Common myeloid progenitor, CD34-positive (primary cell): ENCODE results near the gene TMEM238.
A peak's percentile ranks its signal among the peaks of the same experiment; 100 is the strongest.
"Not testable (repeated sequence)": the region's sequence is repeated elsewhere in the genome, so short reads cannot be mapped to it uniquely, and the experiment has no call there.

Experiments used
- CTCF ChIA-PET: fragments of 350-600 bp; sonication (Branson Sonifier 250); formaldehyde crosslinking; loops from one replicate; lab custom pipeline; 2021; ENCODE audit warnings: antibody characterized with exemption; lab: Charles Lee
- POLR2A ChIA-PET: fragments of 350-600 bp; sonication (Branson Sonifier 250); formaldehyde crosslinking; loops from one replicate; lab custom pipeline; 2021; ENCODE audit warnings: antibody characterized with exemption; lab: Charles Lee
- DNase-seq, 3 donors: peaks; one replicate each; pipeline versions ENCODE4 v3.0.0 to v3.0.0-alpha.2; 2013
- H3K27ac ChIP-seq, 2 experiments: 1 replicate in 1 of 2; 2 replicates in 1 of 2; pipeline ENCODE4 v1.7.0; 2013; ENCODE audit warnings: inconsistent platforms in 2 of 2, low read length in 2 of 2, mild to moderate bottlenecking in 2 of 2, low read depth in 1 of 2, moderate library complexity in 1 of 2; ENCODE audit not compliant: severe bottlenecking in 2 of 2, insufficient read depth in 1 of 2, poor library complexity in 1 of 2
- H3K27me3 ChIP-seq, 5 experiments: replicated peaks in 2 of 5; 1 replicate in 3 of 5; 2 replicates in 2 of 5; pipeline versions ENCODE4 v1.6.1 to v1.7.0; 2013; ENCODE audit warnings: low read length in 4 of 5, mild to moderate bottlenecking in 2 of 5, moderate library complexity in 2 of 5, inconsistent platforms in 1 of 5; ENCODE audit not compliant: insufficient read depth in 5 of 5, control insufficient read depth in 4 of 5
- H3K36me3 ChIP-seq, 4 experiments: 1 replicate in 2 of 4; 2 replicates in 2 of 4; pipeline versions ENCODE4 v1.6.1 to v1.7.0; 2013; ENCODE audit warnings: low read length in 3 of 4, control low read depth in 1 of 4, mild to moderate bottlenecking in 1 of 4; ENCODE audit not compliant: control insufficient read depth in 4 of 4, insufficient read depth in 4 of 4
- H3K4me1 ChIP-seq, 4 experiments: 1 replicate in 3 of 4; 2 replicates in 1 of 4; pipeline versions ENCODE4 v1.6.1 to v1.7.1; 2013; ENCODE audit warnings: low read length in 3 of 4, mild to moderate bottlenecking in 3 of 4, control low read depth in 1 of 4, inconsistent platforms in 1 of 4, moderate library complexity in 1 of 4; ENCODE audit not compliant: control insufficient read depth in 4 of 4, insufficient read depth in 4 of 4; ENCODE audit errors: control extremely low read depth in 1 of 4
- H3K4me3 ChIP-seq, 7 experiments: 1 replicate in 4 of 7; 2 replicates in 3 of 7; pipeline versions ENCODE4 v1.5.1 to v1.7.0; 2013; ENCODE audit warnings: mild to moderate bottlenecking in 7 of 7, low read length in 6 of 7, moderate library complexity in 6 of 7, inconsistent platforms in 2 of 7, low read depth in 2 of 7, control low read depth in 1 of 7; ENCODE audit not compliant: insufficient read depth in 4 of 7, control insufficient read depth in 1 of 7; ENCODE audit errors: extremely low read depth in 1 of 7
- H3K9me3 ChIP-seq, 5 experiments: 1 replicate in 4 of 5; 2 replicates in 1 of 5; pipeline versions ENCODE4 v1.6.1 to v1.7.1; 2013; ENCODE audit warnings: low read length in 4 of 5, mild to moderate bottlenecking in 2 of 5, inconsistent platforms in 1 of 5, low read depth in 1 of 5, moderate library complexity in 1 of 5; ENCODE audit not compliant: control insufficient read depth in 4 of 5, insufficient read depth in 2 of 5; ENCODE audit errors: control extremely low read depth in 1 of 5
- WGBS: methylation state at CpG from one replicate; pipeline ENCODE4 v1.1.5; 2013; ENCODE audit not compliant: insufficient coverage; 5-methylcytosine and 5-hydroxymethylcytosine counted together

TMEM238 gene

GRCh38 chr19:55405638-55406037 lies 21.5 kb upstream of the TMEM238 start:
- Histone ChIP-seq H3K27me3 (no peaks in the 10 kb centered on the region), H3K9me3 (peaks cover 0 to 5% (median 2%) of the 10 kb centered on the region in 5 experiments), H3K4me3 (peak overlapping the region in 2 of 7 experiments; percentile 52 to 87), H3K4me1 (peaks cover 5 to 24% (median 22%) of the 10 kb centered on the region in 4 experiments), H3K27ac (no peak overlapping the region), H3K36me3 (peaks cover 12 to 53% (median 39%) of the 10 kb centered on the region in 4 experiments)
- ChIA-PET POLR2A (interaction anchor here (0.9 to 1.1 kb wide), 2 partner anchors 16 to 18 kb away, joined by 3 read pairs; no protein-coding TSS in a partner anchor), CTCF (interaction anchor here (0.6 to 1.1 kb wide), 2 partner anchors 76 to 104 kb away, joined by 3 read pairs; no protein-coding TSS in a partner anchor)
- no peak for DNase-seq
- 97% methylated on average over 5 of the region's 5 CpGs for WGBS

DNA sequence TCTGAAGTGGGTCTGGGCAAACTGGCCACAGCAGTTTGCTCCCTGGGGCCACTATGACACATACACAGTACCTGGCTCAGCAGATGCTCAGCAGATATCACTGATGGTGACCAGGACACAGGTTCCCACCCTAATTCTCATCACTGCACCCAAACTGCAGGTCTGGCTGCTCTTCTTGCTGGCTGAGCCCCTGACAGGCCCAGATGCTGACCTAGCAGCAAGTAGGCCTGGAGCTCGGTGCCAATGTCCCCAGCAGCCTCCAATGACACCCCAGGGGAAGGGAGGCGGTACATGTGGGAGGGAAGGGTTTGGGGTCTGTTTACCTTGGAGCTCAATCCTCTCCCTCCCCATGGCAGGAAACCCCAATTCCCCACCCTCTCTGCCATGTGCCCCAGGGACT lies 18.4 kb upstream of the TMEM238 start:
- CTCF ChIA-PET: interaction anchor here (0.6 to 2.3 kb wide), 2 partner anchors 16 to 113 kb away, joined by 4 to 8 read pairs; no protein-coding TSS in a partner anchor
- H3K27ac ChIP-seq: no peak overlapping the region
- no peak overlapping the region for H3K4me3 ChIP-seq
- no peak for DNase-seq
- H3K4me1 ChIP-seq: peaks cover 5 to 17% (median 16%) of the 10 kb centered on the region in 4 experiments
- H3K9me3 ChIP-seq: no peaks in the 10 kb centered on the region
- no peaks in the 10 kb centered on the region for H3K27me3 ChIP-seq
- POLR2A ChIA-PET: interaction anchor here (0.6 kb wide), 2 partner anchors 16 to 18 kb away, joined by 3 to 5 read pairs; no protein-coding TSS in a partner anchor
- peaks cover 14 to 60% (median 46%) of the 10 kb centered on the region in 4 experiments for H3K36me3 ChIP-seq
- WGBS: no CpG with 5 or more reads among the region's 2 CpGs

DNA sequence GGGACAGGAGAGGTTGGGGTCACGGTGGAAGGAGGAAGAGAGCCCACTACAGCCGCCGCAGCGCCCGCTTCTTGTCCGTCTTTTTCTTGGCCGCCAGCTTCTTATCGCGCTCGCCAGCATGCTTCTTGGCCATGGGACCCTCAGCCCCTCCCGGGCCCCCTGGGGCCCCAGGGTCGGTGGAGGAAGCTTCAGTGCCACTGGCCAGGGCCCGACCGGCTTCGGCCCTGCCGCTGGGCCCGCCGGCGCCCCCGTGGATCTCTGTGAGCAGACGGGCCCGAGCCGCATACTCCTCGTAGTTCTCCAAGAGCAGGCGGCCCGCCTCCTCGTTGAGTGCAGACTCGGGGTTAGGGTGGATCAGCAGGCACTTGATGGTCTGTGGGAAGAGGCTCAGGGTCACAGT lies 17.3 kb upstream of the TMEM238 start:
- CTCF ChIA-PET: interaction anchor here (5.0 kb wide), 1 partner anchor 14 kb away, joined by 25 read pairs; the partner anchor contains the start of gene RPL28
- H3K27ac ChIP-seq, DNase-seq, POLR2A ChIA-PET, H3K9me3 ChIP-seq, H3K4me3 ChIP-seq, H3K27me3 ChIP-seq: not testable (repeated sequence)
- WGBS: no CpG with 5 or more reads among the region's 28 CpGs
- peaks cover under 1 to 12% (median 10%) of the 10 kb centered on the region in 4 experiments for H3K4me1 ChIP-seq
- peaks cover 14 to 55% (median 44%) of the 10 kb centered on the region in 4 experiments for H3K36me3 ChIP-seq

DNA sequence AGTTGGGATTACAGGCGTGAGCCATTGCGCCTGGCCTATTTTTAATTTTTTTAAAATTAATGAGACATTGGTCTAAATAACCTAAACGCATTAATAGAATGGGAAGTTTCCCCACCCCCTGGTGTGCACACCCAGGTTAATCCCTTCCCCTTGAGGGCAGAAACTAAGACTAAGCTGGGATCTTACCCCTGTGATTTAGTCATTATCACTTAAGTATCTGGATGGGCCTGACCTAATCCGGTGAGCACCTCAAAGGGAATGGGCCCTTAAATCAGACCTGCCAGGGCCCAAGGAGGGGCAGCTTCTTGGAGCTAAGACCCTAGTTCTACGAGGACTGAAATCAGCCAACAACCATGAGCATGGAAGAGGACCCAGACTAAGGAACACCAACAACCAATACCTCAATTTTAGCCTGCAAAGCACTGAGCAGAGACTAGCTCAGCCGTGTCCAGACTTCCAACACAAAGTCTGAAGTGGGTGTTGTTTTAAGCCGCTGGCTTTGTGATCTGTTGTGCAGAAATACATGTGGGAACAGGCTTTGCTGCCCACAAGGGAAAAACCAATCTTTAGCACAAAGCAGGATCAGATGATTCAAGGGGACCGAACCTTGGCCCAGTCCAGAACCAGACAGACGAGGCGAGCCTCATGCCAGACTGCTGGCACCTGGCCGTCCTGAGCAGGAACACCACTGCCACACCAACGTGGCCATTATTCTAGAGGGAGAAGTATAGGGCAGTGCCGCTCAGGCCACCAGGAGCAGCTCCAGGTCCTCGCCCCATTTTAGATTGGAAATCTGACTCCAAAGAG lies 16.4 kb upstream of the TMEM238 start:
- WGBS: 93% methylated on average over 7 of the region's 14 CpGs
- H3K27me3 ChIP-seq: no peaks in the 10 kb centered on the region
- no peak overlapping the region for H3K27ac ChIP-seq
- ChIA-PET CTCF (interaction anchor here (1.5 to 5.0 kb wide), 2 partner anchors 13 to 18 kb away, joined by 4 to 25 read pairs; partner anchors contain the start of gene RPL28), POLR2A (interaction anchor here (0.7 kb wide), 1 partner anchor 12 kb away, joined by 3 read pairs; no protein-coding TSS in a partner anchor)
- H3K4me1 ChIP-seq: peaks cover 0 to 3% (median under 1%) of the 10 kb centered on the region in 4 experiments
- H3K4me3 ChIP-seq: no peak overlapping the region
- no peaks in the 10 kb centered on the region for H3K9me3 ChIP-seq
- H3K36me3 ChIP-seq: peaks cover 14 to 46% (median 37%) of the 10 kb centered on the region in 4 experiments
- DNase-seq: no peak

DNA sequence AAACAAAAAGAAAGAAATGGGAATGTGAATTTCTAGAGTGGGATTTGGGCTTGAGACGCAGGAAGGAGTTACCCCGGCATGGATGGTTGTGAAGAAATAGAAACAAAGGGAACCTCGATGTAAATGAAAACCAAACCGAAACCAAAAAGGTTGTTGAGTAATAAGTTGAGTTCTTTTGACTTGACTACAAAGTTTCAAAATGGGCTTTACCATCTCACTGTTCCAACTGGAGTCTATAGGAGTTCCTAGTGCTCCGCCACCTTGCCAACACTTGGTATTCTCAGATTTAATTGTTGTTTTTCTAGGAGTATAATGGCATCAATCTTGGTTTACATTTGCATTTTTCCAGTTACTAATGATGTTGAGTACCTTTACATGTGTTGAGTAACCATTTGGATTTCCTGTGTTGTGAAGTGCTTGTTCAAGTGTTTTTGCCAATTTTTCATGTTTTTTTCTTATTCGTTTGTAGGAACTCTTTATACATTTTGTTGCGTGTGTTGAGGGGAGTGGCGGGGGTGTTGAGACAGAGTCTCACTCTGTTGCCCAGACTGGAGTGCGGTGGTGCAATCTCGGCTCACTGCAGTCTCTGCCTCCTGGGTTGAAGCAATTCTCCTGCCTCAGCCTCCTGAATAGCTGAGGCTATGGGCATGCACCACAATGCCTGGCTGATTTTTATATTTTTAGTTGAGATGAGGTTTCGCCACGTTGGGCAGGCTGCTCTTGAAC lies 14.3 kb upstream of the TMEM238 start:
- no peaks in the 10 kb centered on the region for H3K9me3 ChIP-seq
- H3K4me1 ChIP-seq: no peaks in the 10 kb centered on the region
- peaks cover 12 to 32% (median 26%) of the 10 kb centered on the region in 4 experiments for H3K36me3 ChIP-seq
- no peaks in the 10 kb centered on the region for H3K27me3 ChIP-seq
- WGBS: 97% methylated on average over 9 of the region's 12 CpGs
- ChIA-PET CTCF (interaction anchor here (0.8 to 5.0 kb wide), 2 partner anchors 11 to 20 kb away, joined by 3 to 25 read pairs; partner anchors contain the start of gene RPL28), POLR2A (interaction anchor here (1.0 to 1.8 kb wide), 3 partner anchors 8 to 11 kb away, joined by 3 to 4 read pairs (median 3); no protein-coding TSS in a partner anchor)
- no peak overlapping the region for H3K27ac ChIP-seq
- no peak for DNase-seq
- peak overlapping the region in 1 of 7 experiments; percentile 31 for H3K4me3 ChIP-seq

DNA sequence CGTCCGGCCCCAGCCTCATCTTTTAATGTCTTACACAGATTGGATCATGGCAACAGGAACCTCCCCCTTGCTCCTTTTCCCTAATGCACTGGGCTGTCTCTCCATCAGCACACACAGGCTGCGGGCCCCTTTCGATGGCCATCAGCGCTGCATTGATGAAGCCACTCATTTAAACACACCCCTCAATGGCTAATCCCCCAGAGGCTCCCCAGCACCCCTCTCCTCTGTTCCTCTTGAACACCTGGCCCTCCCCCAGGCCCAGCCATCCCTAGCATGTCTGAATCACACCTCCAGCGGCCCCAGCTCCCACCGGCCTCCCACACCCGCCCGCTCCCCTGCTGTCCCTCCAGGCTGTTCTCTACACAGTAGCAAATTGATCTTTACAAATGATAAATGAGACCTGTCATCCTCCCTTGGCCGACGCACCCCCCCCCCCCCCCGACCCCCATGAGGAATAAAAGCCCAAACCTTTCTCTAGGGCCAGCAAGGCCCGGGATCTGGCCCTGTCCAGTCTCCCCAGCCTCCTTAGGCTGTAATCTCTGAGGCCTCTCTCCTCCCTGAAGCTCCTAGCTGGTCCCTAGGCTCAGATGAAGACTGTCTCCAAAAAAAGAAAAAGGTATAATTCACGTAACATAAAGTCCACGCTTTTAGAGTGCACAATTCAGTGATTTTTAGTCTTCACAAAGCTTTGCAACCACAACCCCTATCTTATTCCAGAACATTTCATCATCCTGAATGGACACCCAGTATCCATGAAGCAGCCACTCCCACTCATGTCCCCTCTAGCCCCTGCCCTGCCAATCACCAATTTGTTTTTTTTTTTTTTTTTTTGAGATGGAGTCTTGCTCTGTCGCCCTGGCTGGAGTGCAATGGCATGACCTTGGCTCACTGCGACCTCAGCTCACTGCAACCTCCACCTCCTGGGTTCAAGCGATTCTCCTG lies 9.0 kb upstream of the TMEM238 start:
- 96% methylated on average over 10 of the region's 18 CpGs for WGBS
- H3K9me3 ChIP-seq: no peaks in the 10 kb centered on the region
- CTCF ChIA-PET: interaction anchor here (1.2 to 5.3 kb wide), 2 partner anchors 10 to 25 kb away, joined by 3 to 21 read pairs; no protein-coding TSS in a partner anchor
- no peak overlapping the region for H3K27ac ChIP-seq
- no peak for DNase-seq
- H3K4me3 ChIP-seq: no peak overlapping the region
- H3K4me1 ChIP-seq: peaks cover 0 to 20% (median 10%) of the 10 kb centered on the region in 4 experiments
- H3K36me3 ChIP-seq: peaks cover 9 to 40% (median 31%) of the 10 kb centered on the region in 4 experiments
- H3K27me3 ChIP-seq: no peaks in the 10 kb centered on the region
- POLR2A ChIA-PET: interaction anchor here (0.6 kb wide), 1 partner anchor 56 kb away, joined by 3 read pairs; no protein-coding TSS in a partner anchor
